Measurements from ENCODE around the gene CNTF. TPM values are rescaled to one million over a fixed set of nuclear protein-coding genes. Genes with fewer than 3 reads are reported as not detected.

CNTF gene
- total and polyA plus RNA-seq, 10 of the 15 experiments (the other 5 are each of a cell fraction or from before 2014, with no cell fraction given): 0.16 to 2.3 (median 0.73) TPM

DNA sequence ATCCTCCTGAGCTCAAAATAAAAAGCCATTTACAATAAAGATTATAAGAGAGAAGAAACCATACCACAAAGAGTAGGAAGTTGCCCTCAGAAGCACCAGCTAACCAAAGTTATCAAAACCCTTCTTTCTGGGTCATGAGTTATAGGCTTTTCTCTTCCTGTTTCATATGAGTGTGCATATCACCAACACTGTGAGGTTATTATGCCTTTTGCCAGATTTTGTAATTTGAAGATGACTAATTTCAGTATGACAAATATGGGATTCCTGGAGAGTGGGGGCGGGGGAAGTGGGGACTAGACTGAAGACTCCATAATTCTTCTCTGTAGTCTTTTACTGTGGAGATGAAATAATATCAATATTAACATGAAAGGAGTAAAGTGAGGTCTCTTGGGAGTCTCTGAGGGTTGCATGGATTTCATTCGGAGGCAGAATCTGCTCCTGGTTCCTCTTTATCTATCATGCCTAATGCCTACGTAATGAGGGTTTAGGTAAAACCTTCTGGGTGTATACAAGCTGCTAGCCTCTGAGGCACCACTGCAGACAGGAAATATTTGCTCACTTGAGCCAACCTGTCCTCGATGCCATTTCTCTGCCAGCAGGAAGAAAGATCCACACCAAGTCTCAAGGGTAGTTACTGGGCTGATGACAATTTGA is 48.9 kb upstream of the CNTF start (continued):
- no peak for TF ChIP-seq STAT1 (conservative IDR thresholded peaks at IDR 0.05)
- TF ChIP-seq, protein P1, sequence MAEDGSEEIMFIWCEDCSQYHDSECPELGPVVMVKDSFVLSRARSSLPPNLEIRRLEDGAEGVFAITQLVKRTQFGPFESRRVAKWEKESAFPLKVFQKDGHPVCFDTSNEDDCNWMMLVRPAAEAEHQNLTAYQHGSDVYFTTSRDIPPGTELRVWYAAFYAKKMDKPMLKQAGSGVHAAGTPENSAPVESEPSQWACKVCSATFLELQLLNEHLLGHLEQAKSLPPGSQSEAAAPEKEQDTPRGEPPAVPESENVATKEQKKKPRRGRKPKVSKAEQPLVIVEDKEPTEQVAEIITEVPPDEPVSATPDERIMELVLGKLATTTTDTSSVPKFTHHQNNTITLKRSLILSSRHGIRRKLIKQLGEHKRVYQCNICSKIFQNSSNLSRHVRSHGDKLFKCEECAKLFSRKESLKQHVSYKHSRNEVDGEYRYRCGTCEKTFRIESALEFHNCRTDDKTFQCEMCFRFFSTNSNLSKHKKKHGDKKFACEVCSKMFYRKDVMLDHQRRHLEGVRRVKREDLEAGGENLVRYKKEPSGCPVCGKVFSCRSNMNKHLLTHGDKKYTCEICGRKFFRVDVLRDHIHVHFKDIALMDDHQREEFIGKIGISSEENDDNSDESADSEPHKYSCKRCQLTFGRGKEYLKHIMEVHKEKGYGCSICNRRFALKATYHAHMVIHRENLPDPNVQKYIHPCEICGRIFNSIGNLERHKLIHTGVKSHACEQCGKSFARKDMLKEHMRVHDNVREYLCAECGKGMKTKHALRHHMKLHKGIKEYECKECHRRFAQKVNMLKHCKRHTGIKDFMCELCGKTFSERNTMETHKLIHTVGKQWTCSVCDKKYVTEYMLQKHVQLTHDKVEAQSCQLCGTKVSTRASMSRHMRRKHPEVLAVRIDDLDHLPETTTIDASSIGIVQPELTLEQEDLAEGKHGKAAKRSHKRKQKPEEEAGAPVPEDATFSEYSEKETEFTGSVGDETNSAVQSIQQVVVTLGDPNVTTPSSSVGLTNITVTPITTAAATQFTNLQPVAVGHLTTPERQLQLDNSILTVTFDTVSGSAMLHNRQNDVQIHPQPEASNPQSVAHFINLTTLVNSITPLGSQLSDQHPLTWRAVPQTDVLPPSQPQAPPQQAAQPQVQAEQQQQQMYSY (CRISPR knock-in tag; IDR thresholded peaks at IDR 0.05): no peak
- TF ChIP-seq TAF1 (IDR thresholded peaks at IDR 0.05; ENCODE audit: borderline replicate concordance, low read depth, low read length): peak; percentile 50; the same call in 1 of the 2 replicates
- TF ChIP-seq, protein P2, sequence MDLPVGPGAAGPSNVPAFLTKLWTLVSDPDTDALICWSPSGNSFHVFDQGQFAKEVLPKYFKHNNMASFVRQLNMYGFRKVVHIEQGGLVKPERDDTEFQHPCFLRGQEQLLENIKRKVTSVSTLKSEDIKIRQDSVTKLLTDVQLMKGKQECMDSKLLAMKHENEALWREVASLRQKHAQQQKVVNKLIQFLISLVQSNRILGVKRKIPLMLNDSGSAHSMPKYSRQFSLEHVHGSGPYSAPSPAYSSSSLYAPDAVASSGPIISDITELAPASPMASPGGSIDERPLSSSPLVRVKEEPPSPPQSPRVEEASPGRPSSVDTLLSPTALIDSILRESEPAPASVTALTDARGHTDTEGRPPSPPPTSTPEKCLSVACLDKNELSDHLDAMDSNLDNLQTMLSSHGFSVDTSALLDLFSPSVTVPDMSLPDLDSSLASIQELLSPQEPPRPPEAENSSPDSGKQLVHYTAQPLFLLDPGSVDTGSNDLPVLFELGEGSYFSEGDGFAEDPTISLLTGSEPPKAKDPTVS (IDR thresholded peaks at IDR 0.05; ENCODE audit: low read depth, low read length): no peak
- peak; percentile 87 for TF ChIP-seq MTA2 (IDR thresholded peaks at IDR 0.05; ENCODE audit: low read depth)
- no peak for TF ChIP-seq POLR2AphosphoS2 (IDR thresholded peaks at IDR 0.05; ENCODE audit: low read depth, low read length)
- TF ChIP-seq, protein P3, sequence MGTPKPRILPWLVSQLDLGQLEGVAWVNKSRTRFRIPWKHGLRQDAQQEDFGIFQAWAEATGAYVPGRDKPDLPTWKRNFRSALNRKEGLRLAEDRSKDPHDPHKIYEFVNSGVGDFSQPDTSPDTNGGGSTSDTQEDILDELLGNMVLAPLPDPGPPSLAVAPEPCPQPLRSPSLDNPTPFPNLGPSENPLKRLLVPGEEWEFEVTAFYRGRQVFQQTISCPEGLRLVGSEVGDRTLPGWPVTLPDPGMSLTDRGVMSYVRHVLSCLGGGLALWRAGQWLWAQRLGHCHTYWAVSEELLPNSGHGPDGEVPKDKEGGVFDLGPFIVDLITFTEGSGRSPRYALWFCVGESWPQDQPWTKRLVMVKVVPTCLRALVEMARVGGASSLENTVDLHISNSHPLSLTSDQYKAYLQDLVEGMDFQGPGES (IDR thresholded peaks at IDR 0.05): no peak
- TF ChIP-seq ZNF384 (IDR thresholded peaks at IDR 0.05; ENCODE audit: borderline replicate concordance, low read depth, low read length): no peak
- TF ChIP-seq PAX5 (IDR thresholded peaks at IDR 0.05; ENCODE audit: borderline replicate concordance, low read depth, low read length): peak; percentile 28; the same call in 1 of the 2 replicates
- TF ChIP-seq CREB1 (IDR thresholded peaks at IDR 0.05; ENCODE audit: low read depth): no peak
- no peak for TF ChIP-seq EZH2 (IDR thresholded peaks at IDR 0.05; ENCODE audit: borderline replicate concordance, control insufficient read depth, low read depth, low read length)
- TF ChIP-seq, protein P4, sequence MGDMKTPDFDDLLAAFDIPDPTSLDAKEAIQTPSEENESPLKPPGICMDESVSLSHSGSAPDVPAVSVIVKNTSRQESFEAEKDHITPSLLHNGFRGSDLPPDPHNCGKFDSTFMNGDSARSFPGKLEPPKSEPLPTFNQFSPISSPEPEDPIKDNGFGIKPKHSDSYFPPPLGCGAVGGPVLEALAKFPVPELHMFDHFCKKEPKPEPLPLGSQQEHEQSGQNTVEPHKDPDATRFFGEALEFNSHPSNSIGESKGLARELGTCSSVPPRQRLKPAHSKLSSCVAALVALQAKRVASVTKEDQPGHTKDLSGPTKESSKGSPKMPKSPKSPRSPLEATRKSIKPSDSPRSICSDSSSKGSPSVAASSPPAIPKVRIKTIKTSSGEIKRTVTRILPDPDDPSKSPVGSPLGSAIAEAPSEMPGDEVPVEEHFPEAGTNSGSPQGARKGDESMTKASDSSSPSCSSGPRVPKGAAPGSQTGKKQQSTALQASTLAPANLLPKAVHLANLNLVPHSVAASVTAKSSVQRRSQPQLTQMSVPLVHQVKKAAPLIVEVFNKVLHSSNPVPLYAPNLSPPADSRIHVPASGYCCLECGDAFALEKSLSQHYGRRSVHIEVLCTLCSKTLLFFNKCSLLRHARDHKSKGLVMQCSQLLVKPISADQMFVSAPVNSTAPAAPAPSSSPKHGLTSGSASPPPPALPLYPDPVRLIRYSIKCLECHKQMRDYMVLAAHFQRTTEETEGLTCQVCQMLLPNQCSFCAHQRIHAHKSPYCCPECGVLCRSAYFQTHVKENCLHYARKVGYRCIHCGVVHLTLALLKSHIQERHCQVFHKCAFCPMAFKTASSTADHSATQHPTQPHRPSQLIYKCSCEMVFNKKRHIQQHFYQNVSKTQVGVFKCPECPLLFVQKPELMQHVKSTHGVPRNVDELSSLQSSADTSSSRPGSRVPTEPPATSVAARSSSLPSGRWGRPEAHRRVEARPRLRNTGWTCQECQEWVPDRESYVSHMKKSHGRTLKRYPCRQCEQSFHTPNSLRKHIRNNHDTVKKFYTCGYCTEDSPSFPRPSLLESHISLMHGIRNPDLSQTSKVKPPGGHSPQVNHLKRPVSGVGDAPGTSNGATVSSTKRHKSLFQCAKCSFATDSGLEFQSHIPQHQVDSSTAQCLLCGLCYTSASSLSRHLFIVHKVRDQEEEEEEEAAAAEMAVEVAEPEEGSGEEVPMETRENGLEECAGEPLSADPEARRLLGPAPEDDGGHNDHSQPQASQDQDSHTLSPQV (IDR thresholded peaks at IDR 0.05): no peak
- TF ChIP-seq PAX8 (IDR thresholded peaks at IDR 0.05): no peak
- TF ChIP-seq IKZF2 (IDR thresholded peaks at IDR 0.05): peak; percentile 97 to 98
- TF ChIP-seq MTA3 (IDR thresholded peaks at IDR 0.05; ENCODE audit: borderline replicate concordance, low read length): no peak; the same call in 1 of the 2 replicates
- no peak for TF ChIP-seq SUPT20H (IDR thresholded peaks at IDR 0.05; ENCODE audit: borderline replicate concordance, control insufficient read depth, low read depth, low read length)
- peak; percentile 96 for TF ChIP-seq IKZF1 (conservative IDR thresholded peaks at IDR 0.05)
- TF ChIP-seq HDAC2 (IDR thresholded peaks at IDR 0.05): no peak

Data from GM12878 (cell line).